Right lobe of liver (tissue), 4 donors: ENCODE measurements around the gene CXCL17.

Experiments
- CTCF ChIP-seq, 4 donors: fragments of 200-600 bp in 3 of 4; fragments of 450-650 bp in 1 of 4; IDR thresholded peaks; one replicate each; pipeline versions ENCODE4 v1.5.1 to v1.8.0; 2016 to 2022; ENCODE audit warnings: antibody characterized with exemption in 4 of 4, mild to moderate bottlenecking in 2 of 4
- POLR2A ChIP-seq: fragments of 450-650 bp; IDR thresholded peaks from one replicate; pipeline ENCODE4 v1.6.1; 2017; ENCODE audit warnings: antibody characterized with exemption, mild to moderate bottlenecking
- donor health status: DM: no; HTN: no; CAD: no.
- donor health status: DM: no; HTN: no; CAD: no.
- donor health status: DM: no; HTN: yes; CAD: no.

- TF ChIP-seq POLR2A (no peak), CTCF (IDR thresholded peaks at IDR 0.05) (no peak)
Observed at GRCh38 chr19:42411581-42412178, 31.1 kb downstream of the CXCL17 start.
